ENCODE results near the gene C10orf53. TPM values are rescaled to one million over a fixed set of nuclear protein-coding genes. Genes with fewer than 3 reads are reported as not detected.

C10orf53 gene
- total and polyA plus RNA-seq, 2 donors from 2014 or later = not detected

- TF ChIP-seq CTCF (IDR thresholded peaks at IDR 0.05; ENCODE audit: borderline replicate concordance, extremely low read depth, insufficient read depth) = no peak
- peaks cover 0 to 67% (median 51%) of the 10 kb centered on the region in 3 donors for H3K36me3 ChIP-seq (ENCODE audit: control insufficient read depth in 2 of 3, insufficient read depth in 3 of 3, low read length in 3 of 3)
- DNase-seq = no peak
Measured at GRCh38 chr10:49746626-49747302, 67.3 kb downstream of the C10orf53 start.

More at GRCh38 chr10:49746626-49747302, 67.3 kb downstream of the C10orf53 start:
- Histone ChIP-seq H3K27ac (ENCODE audit: low read depth in 2 of 2, low read length in 2 of 2) (no peak overlapping the region), H3K9me3 (ENCODE audit: control insufficient read depth in 2 of 3, insufficient read depth in 1 of 3, low read length in 3 of 3) (no peaks in the 10 kb centered on the region), H3K4me3 (ENCODE audit: low read length in 3 of 3) (no peak overlapping the region), H3K27me3 (ENCODE audit: control insufficient read depth, insufficient read depth, low read length) (no peaks in the 10 kb centered on the region), H3K9ac (ENCODE audit: low read length in 3 of 3) (peak overlapping the region in 1 of 3 donors; percentile 10), H3K4me1 (ENCODE audit: control insufficient read depth in 2 of 3, insufficient read depth in 2 of 3, low read depth in 1 of 3, low read length in 3 of 3) (peaks cover 0 to 17% (median 0%) of the 10 kb centered on the region in 3 donors)
- FAIRE-seq = no peak
- intact Hi-C loops (cut with DNase I) = no loop called here

Other genes with a start within 250 kb of the C10orf53 start
- gene ERCC6, start 140.5 kb upstream of the C10orf53 start, total RNA-seq = 33.2 TPM
- gene ERCC6, start 140.5 kb upstream of the C10orf53 start, polyA plus RNA-seq (ENCODE audit: insufficient read depth, low read depth, low replicate concordance) = 5.0 TPM
- not detected for gene SLC18A3, start 69.3 kb upstream of the C10orf53 start, total RNA-seq
- gene SLC18A3, start 69.3 kb upstream of the C10orf53 start, polyA plus RNA-seq (ENCODE audit: insufficient read depth, low read depth, low replicate concordance) = not detected
- gene CHAT, start 65.6 kb upstream of the C10orf53 start, total RNA-seq = not detected
- not detected for gene CHAT, start 65.6 kb upstream of the C10orf53 start, polyA plus RNA-seq (ENCODE audit: insufficient read depth, low read depth, low replicate concordance)
- gene OGDHL, start 82.7 kb downstream of the C10orf53 start, total RNA-seq = 82.8 TPM
- 247 TPM for gene OGDHL, start 82.7 kb downstream of the C10orf53 start, polyA plus RNA-seq (ENCODE audit: insufficient read depth, low read depth, low replicate concordance)